Type B pancreatic cell (in vitro differentiated cells): ENCODE data around the gene TNNC1. TPM values are rescaled to one million over a fixed set of nuclear protein-coding genes. Genes with fewer than 3 reads are reported as not detected.
A peak's percentile ranks its signal among the peaks of the same experiment; 100 is the strongest.

Experiments
- DNase-seq: peaks from one replicate; pipeline ENCODE4 v3.0.0; 2021; ENCODE audit warnings: mixed read lengths; ENCODE audit not compliant: unreplicated experiment; ENCODE audit errors: extremely low spot score
- H3K27ac Mint-ChIP-seq: 2 replicates; pipeline ENCODE4 v1.8.0; 2021; ENCODE audit warnings: mild to moderate bottlenecking, mixed read lengths
- H3K27me3 Mint-ChIP-seq: 2 replicates; pipeline ENCODE4 v1.8.0; 2021; ENCODE audit warnings: mixed read lengths
- H3K36me3 Mint-ChIP-seq: 2 replicates; pipeline ENCODE4 v1.8.0; 2021; ENCODE audit warnings: mixed read lengths
- H3K4me1 Mint-ChIP-seq: one replicate; pipeline ENCODE4 v1.8.0; 2021; ENCODE audit warnings: mixed read lengths; ENCODE audit not compliant: unreplicated experiment
- H3K4me3 Mint-ChIP-seq: 2 replicates; pipeline ENCODE4 v1.8.0; 2021; ENCODE audit warnings: mild to moderate bottlenecking, mixed read lengths
- H3K9me3 Mint-ChIP-seq: 2 replicates; pipeline ENCODE4 v1.8.0; 2021; ENCODE audit warnings: mixed read lengths
- CTCF ChIP-seq: fragments of 200-600 bp; sonication (generic); conservative IDR thresholded peaks from 2 replicates; pipeline ENCODE4 v1.5.0; 2021; ENCODE audit warnings: antibody characterized with exemption, mild to moderate bottlenecking
- total RNA-seq: library from RNA; stranded (reverse); gene quantifications from 2 replicates; pipeline ENCODE4 v1.2.1, GENCODE V29; 2021; ENCODE audit warnings: low replicate concordance

Gene TNNC1
- total RNA-seq, 1 donor from 2014 or later: 6.6 TPM

DNA sequence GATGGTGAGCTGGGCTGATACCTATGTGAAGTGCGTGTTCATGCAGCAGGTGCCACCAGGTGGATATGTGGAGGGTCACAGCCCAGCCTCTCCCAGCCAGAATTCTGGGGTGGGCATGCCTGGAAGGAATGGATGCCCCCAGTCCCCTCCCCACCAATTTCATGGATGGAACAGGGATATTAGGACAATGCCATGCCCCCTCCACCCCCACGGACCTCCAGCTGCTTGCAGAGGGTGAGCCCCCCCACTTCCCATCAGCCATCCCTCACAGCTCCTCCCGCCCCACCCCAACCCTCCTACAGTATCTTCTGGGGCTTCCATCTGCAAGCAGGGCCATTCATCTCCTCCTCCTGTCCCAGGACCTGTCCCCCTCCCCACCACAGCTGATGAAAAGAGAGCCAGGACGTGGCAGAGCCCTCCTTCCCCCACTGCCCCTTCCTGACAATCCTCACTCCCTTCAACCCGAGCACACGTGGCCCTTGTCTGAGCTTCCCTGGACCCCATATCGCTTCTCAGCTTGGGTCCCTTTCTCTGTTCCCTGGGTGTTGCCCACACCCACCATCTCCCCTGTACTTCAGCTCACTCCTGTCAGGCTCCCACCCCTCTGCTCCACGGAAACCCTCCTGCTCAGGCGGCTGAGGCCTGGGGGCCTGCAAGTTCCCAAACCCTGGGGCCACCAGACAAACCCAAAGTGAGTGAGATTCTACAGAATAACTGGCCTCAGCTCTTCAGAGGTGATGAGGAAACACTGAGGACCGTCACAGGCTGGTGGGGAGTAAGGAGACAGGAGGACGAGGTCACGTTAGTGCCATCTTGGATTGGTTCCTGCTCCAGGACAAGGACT is 6.1 kb downstream of the TNNC1 start:
- TF ChIP-seq CTCF: no peak
- Mint-ChIP-seq H3K4me1 (peaks cover 6% of the 10 kb centered on the region), H3K27me3 (no peaks in the 10 kb centered on the region), H3K27ac (no peak overlapping the region), H3K4me3 (no peak overlapping the region), H3K36me3 (no peaks in the 10 kb centered on the region), H3K9me3 (no peaks in the 10 kb centered on the region)
- DNase-seq: no peak

DNA sequence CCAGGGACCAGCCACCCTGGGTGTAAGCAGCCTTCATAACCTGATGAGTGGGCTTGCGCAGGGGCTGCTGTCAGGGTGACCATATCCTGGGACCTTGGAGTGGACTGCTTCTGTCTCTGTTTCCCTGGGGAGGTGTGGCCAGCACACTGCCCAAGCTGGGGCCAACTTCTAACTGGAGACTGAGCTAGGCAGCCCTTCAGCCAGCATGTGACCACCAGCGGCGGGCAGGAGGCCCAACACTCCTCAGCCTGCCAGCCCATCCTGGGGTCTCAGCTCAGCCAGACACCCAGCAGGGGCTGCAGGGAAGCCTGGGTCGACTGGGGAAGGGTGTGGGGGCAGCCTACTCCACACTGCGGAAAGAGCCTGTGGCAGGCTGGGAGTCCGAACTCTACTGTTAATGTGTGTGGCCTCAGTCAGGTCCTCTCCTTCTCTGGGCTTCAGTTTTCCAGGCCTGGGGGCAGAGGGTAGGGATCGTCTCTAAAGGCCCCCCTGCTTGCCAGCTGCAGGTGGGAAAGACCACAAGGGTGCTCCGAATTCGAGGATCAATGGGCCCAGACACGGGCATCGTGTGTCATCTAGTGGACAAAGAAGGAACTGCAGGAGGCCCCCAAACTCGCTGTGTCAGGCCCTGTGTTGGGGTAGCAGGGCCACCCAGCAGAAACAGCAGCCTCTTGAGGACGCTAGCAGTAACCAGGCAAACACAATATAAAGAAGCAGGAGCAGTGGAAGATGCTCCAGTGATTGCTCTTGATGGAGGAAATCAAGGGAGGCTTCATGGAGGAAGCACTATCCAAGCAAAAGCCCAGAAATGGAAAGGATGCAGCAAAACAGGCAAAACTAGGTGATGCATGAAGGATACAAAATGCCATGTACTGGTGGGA is 7.0 kb downstream of the TNNC1 start:
- TF ChIP-seq CTCF: peak; percentile 99
- H3K36me3 Mint-ChIP-seq: no peaks in the 10 kb centered on the region
- no peak for DNase-seq
- peak overlapping the region; percentile 28 for H3K4me3 Mint-ChIP-seq
- peak overlapping the region; percentile 58 for H3K27ac Mint-ChIP-seq
- no peaks in the 10 kb centered on the region for H3K9me3 Mint-ChIP-seq
- H3K27me3 Mint-ChIP-seq: no peaks in the 10 kb centered on the region
- H3K4me1 Mint-ChIP-seq: peaks cover 6% of the 10 kb centered on the region

GRCh38 chr3:52446042-52446441 is 7.8 kb downstream of the TNNC1 start:
- Mint-ChIP-seq H3K9me3 (no peaks in the 10 kb centered on the region), H3K27ac (no peak overlapping the region)
- TF ChIP-seq CTCF: no peak

GRCh38 chr3:52444860-52445793 is 8.7 kb downstream of the TNNC1 start, which contains the start of gene SEMA3G:
Gene SEMA3G, minus strand, starts transcription at chr3:52445103. Its CDS starts 76 bp downstream, at chr3:52445027.
- Mint-ChIP-seq H3K36me3 (no peaks in the 10 kb centered on the region), H3K27ac (no peak within 1 kb of the TSS)
- no peak for DNase-seq

More at GRCh38 chr3:52446042-52446441, 7.8 kb downstream of the TNNC1 start:
- no peak for DNase-seq
- no peaks in the 10 kb centered on the region for H3K36me3 Mint-ChIP-seq
- no peaks in the 10 kb centered on the region for H3K27me3 Mint-ChIP-seq
- no peak overlapping the region for H3K4me3 Mint-ChIP-seq
- H3K4me1 Mint-ChIP-seq: peaks cover 6% of the 10 kb centered on the region

More at GRCh38 chr3:52444860-52445793, 8.7 kb downstream of the TNNC1 start, which contains the start of gene SEMA3G:
- no peak within 1 kb of the TSS for H3K4me3 Mint-ChIP-seq
- H3K9me3 Mint-ChIP-seq: no peaks in the 10 kb centered on the region
- H3K4me1 Mint-ChIP-seq: peaks cover 6% of the 10 kb centered on the region
- peak; percentile 72 for TF ChIP-seq CTCF
- H3K27me3 Mint-ChIP-seq: no peaks in the 10 kb centered on the region
